ENCODE data around the gene LAMA2. TPM values are rescaled to one million over a fixed set of nuclear protein-coding genes. Genes with fewer than 3 reads are reported as not detected.

LAMA2 gene
- total RNA-seq, 4 donors from 2014 or later, result 97.3 to 509 (median 200) TPM

- ATAC-seq (ENCODE audit: low FRiP score) (no peak), DNase-seq (ENCODE audit: low spot score) (no peak)
- TF ChIP-seq CTCF (IDR thresholded peaks at IDR 0.05), result no peak
Observed at GRCh38 chr6:129112591-129112990, 229.7 kb downstream of the LAMA2 start.

- DNase-seq (ENCODE audit: low spot score) (no peak), ATAC-seq (ENCODE audit: low FRiP score) (no peak)
- no peak for TF ChIP-seq CTCF (IDR thresholded peaks at IDR 0.05)
Observed at GRCh38 chr6:129113637-129114036, 230.7 kb downstream of the LAMA2 start.

GRCh38 chr6:129114636-129115391, 231.9 kb downstream of the LAMA2 start:
- no peak for DNase-seq (ENCODE audit: low spot score)
- no peak for TF ChIP-seq CTCF (IDR thresholded peaks at IDR 0.05)
- ATAC-seq (ENCODE audit: low FRiP score), result no peak

GRCh38 chr6:129115471-129115870, 232.5 kb downstream of the LAMA2 start:
- no peak for TF ChIP-seq CTCF (IDR thresholded peaks at IDR 0.05)
- no peak for ATAC-seq (ENCODE audit: low FRiP score)
- DNase-seq (ENCODE audit: low spot score), result no peak

GRCh38 chr6:129117355-129117754, 234.4 kb downstream of the LAMA2 start:
- no peak for ATAC-seq (ENCODE audit: low FRiP score)
- no peak for TF ChIP-seq CTCF (IDR thresholded peaks at IDR 0.05)
- no peak for DNase-seq (ENCODE audit: low spot score)

- DNase-seq (ENCODE audit: low spot score) (no peak), ATAC-seq (ENCODE audit: low FRiP score) (no peak)
- TF ChIP-seq CTCF (IDR thresholded peaks at IDR 0.05), result no peak
Observed at GRCh38 chr6:129120856-129121638, 238.1 kb downstream of the LAMA2 start.

All from omental fat pad (tissue), 4 donors.